Activated CD4-positive, alpha-beta T cell treated with anti-CD3 and anti-CD28 coated beads, Interleukin-2, amount 10 ng/mL, durations not matched to agents 7 days and 5 days (primary cell): ENCODE data around the gene SYT2. TPM values are rescaled to one million over a fixed set of nuclear protein-coding genes. Genes with fewer than 3 reads are reported as not detected.
"Not testable (repeated sequence)": the region's sequence is repeated elsewhere in the genome, so short reads cannot be mapped to it uniquely, and the experiment has no call there.

ENCODE experiments used
- CTCF ChIA-PET: fragments of 350-600 bp; sonication (Branson Sonifier 250); formaldehyde crosslinking; loops from one replicate; lab custom pipeline; 2021; ENCODE audit warnings: antibody characterized with exemption; lab: Charles Lee
- POLR2A ChIA-PET: fragments of 350-600 bp; sonication (Branson Sonifier 250); formaldehyde crosslinking; loops from one replicate; lab custom pipeline; 2021; ENCODE audit warnings: antibody characterized with exemption; lab: Charles Lee
- DNase-seq: peaks from one replicate; pipeline ENCODE4 v3.0.0-alpha.2; 2020
- H3K27ac Mint-ChIP-seq: one replicate; pipeline ENCODE4 v1.8.0; 2021; ENCODE audit warnings: mild to moderate bottlenecking, moderate library complexity, mixed read lengths
- H3K27me3 Mint-ChIP-seq: one replicate; pipeline ENCODE4 v1.8.0; 2021; ENCODE audit warnings: mixed read lengths
- H3K36me3 Mint-ChIP-seq: one replicate; pipeline ENCODE4 v1.8.0; 2021; ENCODE audit warnings: low read depth, mixed read lengths
- H3K4me1 Mint-ChIP-seq: one replicate; pipeline ENCODE4 v1.8.0; 2021; ENCODE audit warnings: mixed read lengths
- H3K4me3 Mint-ChIP-seq: one replicate; pipeline ENCODE4 v1.8.0; 2021; ENCODE audit warnings: mild to moderate bottlenecking, moderate library complexity, mixed read lengths
- H3K9me3 Mint-ChIP-seq: one replicate; pipeline ENCODE4 v1.8.0; 2021; ENCODE audit warnings: mixed read lengths
- total RNA-seq, 2 experiments: library from RNA; stranded (reverse); gene quantifications; one replicate each; pipeline ENCODE4 v1.2.3, GENCODE V29; 2021

SYT2 gene
- total RNA-seq, 2 experiments from 2014 or later: not detected

- H3K4me3 Mint-ChIP-seq: no peak overlapping the region
- no peaks in the 10 kb centered on the region for H3K9me3 Mint-ChIP-seq
- CTCF ChIA-PET: no interaction called here
- H3K27me3 Mint-ChIP-seq: no peaks in the 10 kb centered on the region
- no peak overlapping the region for H3K27ac Mint-ChIP-seq
- DNase-seq: no peak
- POLR2A ChIA-PET: interaction anchor here (0.5 kb wide), 1 partner anchor 239 kb away, joined by 3 read pairs; no protein-coding TSS in a partner anchor
- H3K4me1 Mint-ChIP-seq: peaks cover 4% of the 10 kb centered on the region
- no peaks in the 10 kb centered on the region for H3K36me3 Mint-ChIP-seq
Measured at GRCh38 chr1:202586871-202587270, 123.4 kb downstream of the SYT2 start.

- Mint-ChIP-seq H3K4me1 (peaks cover 4% of the 10 kb centered on the region), H3K9me3 (no peaks in the 10 kb centered on the region), H3K36me3 (no peaks in the 10 kb centered on the region), H3K27ac (no peak overlapping the region), H3K4me3 (no peak overlapping the region), H3K27me3 (no peaks in the 10 kb centered on the region)
- DNase-seq: no peak
- ChIA-PET POLR2A (interaction anchor here (0.6 kb wide), 1 partner anchor 1734 kb away, joined by 4 read pairs; no protein-coding TSS in a partner anchor), CTCF (interaction anchor here (0.8 kb wide), 1 partner anchor 12 kb away, joined by 3 read pairs; no protein-coding TSS in a partner anchor)
Measured at GRCh38 chr1:202586018-202586821, 124.0 kb downstream of the SYT2 start.

- Mint-ChIP-seq H3K4me3 (no peak overlapping the region), H3K36me3 (peaks cover 2% of the 10 kb centered on the region), H3K27ac (no peak overlapping the region), H3K4me1 (peaks cover 4% of the 10 kb centered on the region), H3K27me3 (no peaks in the 10 kb centered on the region), H3K9me3 (no peaks in the 10 kb centered on the region)
- DNase-seq: no peak
- POLR2A ChIA-PET: no interaction called here
- CTCF ChIA-PET: interaction anchor here (0.8 kb wide), 1 partner anchor 11 kb away, joined by 3 read pairs; no protein-coding TSS in a partner anchor
Measured at GRCh38 chr1:202585590-202585933, 124.7 kb downstream of the SYT2 start.

- DNase-seq: no peak
- CTCF ChIA-PET: no interaction called here
- H3K36me3 Mint-ChIP-seq: peaks cover 3% of the 10 kb centered on the region
- POLR2A ChIA-PET: no interaction called here
- H3K27ac Mint-ChIP-seq: no peak overlapping the region
- peaks cover 4% of the 10 kb centered on the region for H3K4me1 Mint-ChIP-seq
- no peak overlapping the region for H3K4me3 Mint-ChIP-seq
- H3K27me3 Mint-ChIP-seq: no peaks in the 10 kb centered on the region
- H3K9me3 Mint-ChIP-seq: no peaks in the 10 kb centered on the region
Measured at GRCh38 chr1:202584707-202585589, 125.3 kb downstream of the SYT2 start.

- H3K27me3 Mint-ChIP-seq, POLR2A ChIA-PET, H3K27ac Mint-ChIP-seq: not testable (repeated sequence)
Measured at GRCh38 chr1:202582350-202582749, 127.9 kb downstream of the SYT2 start.

GRCh38 chr1:202580619-202581018 is 129.6 kb downstream of the SYT2 start:
- CTCF ChIA-PET: no interaction called here
- Mint-ChIP-seq H3K27me3 (no peaks in the 10 kb centered on the region), H3K4me1 (no peaks in the 10 kb centered on the region), H3K27ac (no peak overlapping the region), H3K36me3 (peaks cover 3% of the 10 kb centered on the region), H3K4me3 (no peak overlapping the region), H3K9me3 (no peaks in the 10 kb centered on the region)
- POLR2A ChIA-PET: no interaction called here
- no peak for DNase-seq

More at GRCh38 chr1:202582350-202582749, 127.9 kb downstream of the SYT2 start:
- CTCF ChIA-PET, H3K36me3 Mint-ChIP-seq, H3K9me3 Mint-ChIP-seq, H3K4me1 Mint-ChIP-seq, DNase-seq, H3K4me3 Mint-ChIP-seq: not testable (repeated sequence)

- Mint-ChIP-seq H3K36me3 (peaks cover 3% of the 10 kb centered on the region), H3K4me3 (no peak overlapping the region), H3K27ac (no peak overlapping the region), H3K4me1 (no peaks in the 10 kb centered on the region), H3K9me3 (no peaks in the 10 kb centered on the region), H3K27me3 (no peaks in the 10 kb centered on the region)
- POLR2A ChIA-PET: no interaction called here
- CTCF ChIA-PET: no interaction called here
- DNase-seq: no peak
Measured at GRCh38 chr1:202579806-202580205, 130.4 kb downstream of the SYT2 start.

- no peak overlapping the region for H3K4me3 Mint-ChIP-seq
- POLR2A ChIA-PET: no interaction called here
- DNase-seq: no peak
Measured at GRCh38 chr1:202578565-202578964, 131.7 kb downstream of the SYT2 start.

GRCh38 chr1:202578001-202578504 is 132.2 kb downstream of the SYT2 start:
- Mint-ChIP-seq H3K9me3 (no peaks in the 10 kb centered on the region), H3K27ac (no peak overlapping the region), H3K4me1 (no peaks in the 10 kb centered on the region), H3K4me3 (no peak overlapping the region), H3K27me3 (no peaks in the 10 kb centered on the region), H3K36me3 (peaks cover 3% of the 10 kb centered on the region)
- ChIA-PET POLR2A (no interaction called here), CTCF (interaction anchor here (1.2 kb wide), 1 partner anchor 12 kb away, joined by 4 read pairs; no protein-coding TSS in a partner anchor)
- no peak for DNase-seq

More at GRCh38 chr1:202578565-202578964, 131.7 kb downstream of the SYT2 start:
- H3K9me3 Mint-ChIP-seq: no peaks in the 10 kb centered on the region
- H3K4me1 Mint-ChIP-seq: no peaks in the 10 kb centered on the region
- H3K27ac Mint-ChIP-seq: no peak overlapping the region
- CTCF ChIA-PET: interaction anchor here (1.2 kb wide), 1 partner anchor 11 kb away, joined by 4 read pairs; no protein-coding TSS in a partner anchor
- H3K36me3 Mint-ChIP-seq: peaks cover 3% of the 10 kb centered on the region
- no peaks in the 10 kb centered on the region for H3K27me3 Mint-ChIP-seq

- peaks cover 3% of the 10 kb centered on the region for H3K36me3 Mint-ChIP-seq
- CTCF ChIA-PET: interaction anchor here (0.6 kb wide), 1 partner anchor 541 kb away, joined by 5 read pairs; no protein-coding TSS in a partner anchor
- H3K4me1 Mint-ChIP-seq: no peaks in the 10 kb centered on the region
- H3K27me3 Mint-ChIP-seq: no peaks in the 10 kb centered on the region
- DNase-seq: no peak
- no peaks in the 10 kb centered on the region for H3K9me3 Mint-ChIP-seq
- POLR2A ChIA-PET: no interaction called here
- no peak overlapping the region for H3K4me3 Mint-ChIP-seq
- no peak overlapping the region for H3K27ac Mint-ChIP-seq
Measured at GRCh38 chr1:202577381-202577780, 132.9 kb downstream of the SYT2 start.

- Mint-ChIP-seq H3K27me3 (no peaks in the 10 kb centered on the region), H3K4me1 (no peaks in the 10 kb centered on the region), H3K4me3 (no peak overlapping the region), H3K9me3 (no peaks in the 10 kb centered on the region), H3K27ac (no peak overlapping the region), H3K36me3 (peaks cover 3% of the 10 kb centered on the region)
- ChIA-PET CTCF (interaction anchor here (0.6 to 1.1 kb wide), 2 partner anchors 9 to 542 kb away, joined by 3 to 5 read pairs; no protein-coding TSS in a partner anchor), POLR2A (no interaction called here)
- DNase-seq: no peak
Measured at GRCh38 chr1:202576816-202577215, 133.4 kb downstream of the SYT2 start.

- no peak for DNase-seq
- Mint-ChIP-seq H3K27me3 (no peaks in the 10 kb centered on the region), H3K4me3 (no peak overlapping the region), H3K9me3 (no peaks in the 10 kb centered on the region), H3K27ac (no peak overlapping the region), H3K36me3 (peaks cover 3% of the 10 kb centered on the region), H3K4me1 (no peaks in the 10 kb centered on the region)
- ChIA-PET POLR2A (no interaction called here), CTCF (interaction anchor here (1.1 kb wide), 1 partner anchor 8 kb away, joined by 3 read pairs; no protein-coding TSS in a partner anchor)
Measured at GRCh38 chr1:202575918-202576653, 134.2 kb downstream of the SYT2 start.
